HepG2 (cell line): ENCODE results near the gene TBC1D5.

Experiments used
- ARHGAP35 ChIP-seq: sonication (generic); formaldehyde crosslinking; IDR thresholded peaks from 2 replicates; pipeline ENCODE4 v1.9.0; 2022; ENCODE audit warnings: mild to moderate bottlenecking, inconsistent platforms, moderate library complexity, missing genetic modification reagents, borderline replicate concordance
- ATF4 ChIP-seq, 2 experiments: fragments of 450-650 bp in 1 of 2; sonication (generic) in 1 of 2; formaldehyde crosslinking; IDR thresholded peaks; 2 replicates each; pipeline versions ENCODE4 v1.5.0 to v1.8.0; 2020 to 2022; ENCODE audit warnings: mild to moderate bottlenecking in 1 of 2, missing genetic modification reagents in 1 of 2
- CTCF ChIP-seq: sonication (generic); formaldehyde crosslinking; IDR thresholded peaks from 2 replicates; pipeline ENCODE4 v1.5.0; 2020; ENCODE audit warnings: mild to moderate bottlenecking, missing genetic modification reagents, moderate library complexity
- MYC ChIP-seq: sonication (generic); formaldehyde crosslinking; IDR thresholded peaks from 2 replicates; pipeline ENCODE4 v1.9.0; 2021; ENCODE audit warnings: missing genetic modification reagents, borderline replicate concordance
- NR2C2 ChIP-seq: sonication (generic); formaldehyde crosslinking; IDR thresholded peaks from 2 replicates; pipeline ENCODE4 v1.4.0; 2020; ENCODE audit warnings: missing genetic modification reagents, mild to moderate bottlenecking, moderate library complexity, borderline replicate concordance
- NR3C1 ChIP-seq: sonication (generic); formaldehyde crosslinking; IDR thresholded peaks from 2 replicates; pipeline ENCODE4 v1.4.0; 2020; ENCODE audit warnings: missing genetic modification reagents
- POLR2A ChIP-seq, 2 experiments: IDR thresholded peaks; 2 replicates each; pipeline ENCODE4 v1.6.1; 2011; ENCODE audit warnings: low read depth in 2 of 2, low read length in 2 of 2, mild to moderate bottlenecking in 1 of 2, moderate library complexity in 1 of 2; ENCODE audit not compliant: insufficient read depth in 1 of 2
- SMC3 ChIP-seq: IDR thresholded peaks from 2 replicates; pipeline ENCODE4 v1.6.1; 2011; ENCODE audit warnings: low read length, improper control_type of control experiment
- SUZ12 ChIP-seq: fragments of 150-350 bp; IDR thresholded peaks from 2 replicates; pipeline ENCODE4 v1.6.1; 2014; ENCODE audit warnings: low read depth, low read length
- TFE3 ChIP-seq: IDR thresholded peaks from 2 replicates; pipeline ENCODE4 v1.6.1; 2016
- ZNF781 ChIP-seq: sonication (generic); formaldehyde crosslinking; IDR thresholded peaks from 2 replicates; pipeline ENCODE4 v1.5.1; 2020; ENCODE audit warnings: borderline replicate concordance, mild to moderate bottlenecking, missing genetic modification reagents; ENCODE audit errors: not compliant biosample characterization
- ZNF790 ChIP-seq: sonication (generic); formaldehyde crosslinking; IDR thresholded peaks from 2 replicates; pipeline ENCODE4 v1.8.0; 2022; ENCODE audit warnings: missing genetic modification reagents, mild to moderate bottlenecking, borderline replicate concordance
- TF ChIP-seq, protein P1 (sequence below): sonication (generic); formaldehyde crosslinking; IDR thresholded peaks from 2 replicates; pipeline ENCODE4 v1.9.0; 2021; ENCODE audit warnings: missing genetic modification reagents, borderline replicate concordance

- TF ChIP-seq ZNF790 (no peak), POLR2A (IDR thresholded peaks at IDR 0.05; ENCODE audit: insufficient read depth in 1 of 2, low read depth in 2 of 2, low read length in 2 of 2) (no peak), MYC (CRISPR knock-in tag) (no peak), CTCF (CRISPR knock-in tag) (no peak), NR3C1 (CRISPR knock-in tag) (no peak), ARHGAP35 (no peak), SUZ12 (no peak), SMC3 (no peak), ZNF781 (CRISPR knock-in tag) (no peak), TFE3 (CRISPR knock-in tag) (no peak), NR2C2 (CRISPR knock-in tag) (no peak), ATF4 (CRISPR knock-in tag; IDR thresholded peaks at IDR 0.05) (no peak)
- TF ChIP-seq, protein P1, sequence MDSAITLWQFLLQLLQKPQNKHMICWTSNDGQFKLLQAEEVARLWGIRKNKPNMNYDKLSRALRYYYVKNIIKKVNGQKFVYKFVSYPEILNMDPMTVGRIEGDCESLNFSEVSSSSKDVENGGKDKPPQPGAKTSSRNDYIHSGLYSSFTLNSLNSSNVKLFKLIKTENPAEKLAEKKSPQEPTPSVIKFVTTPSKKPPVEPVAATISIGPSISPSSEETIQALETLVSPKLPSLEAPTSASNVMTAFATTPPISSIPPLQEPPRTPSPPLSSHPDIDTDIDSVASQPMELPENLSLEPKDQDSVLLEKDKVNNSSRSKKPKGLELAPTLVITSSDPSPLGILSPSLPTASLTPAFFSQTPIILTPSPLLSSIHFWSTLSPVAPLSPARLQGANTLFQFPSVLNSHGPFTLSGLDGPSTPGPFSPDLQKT (CRISPR knock-in tag) = no peak
Measured at GRCh38 chr3:17638356-17638755, 104.1 kb downstream of the TBC1D5 start.
